Uterus (tissue), 4 donors: Measurements from ENCODE around the gene TNFRSF11A. TPM values are rescaled to one million over a fixed set of nuclear protein-coding genes. Genes with fewer than 3 reads are reported as not detected.

ENCODE experiments used
- DNase-seq, 2 donors: peaks; one replicate each; pipeline ENCODE4 v3.0.0-alpha.2; 2019 to 2020
- H3K27ac ChIP-seq, 2 donors: fragments of 200-600 bp; sonication (generic); 1 replicate in 1 of 2; 2 replicates in 1 of 2; pipeline ENCODE4 v1.5.1; 2016 to 2018
- H3K27me3 ChIP-seq, 2 donors: fragments of 200-600 bp; sonication (generic); one replicate each; pipeline ENCODE4 v1.5.1; 2018 to 2019; ENCODE audit warnings: control low read depth in 1 of 2
- H3K36me3 ChIP-seq, 2 donors: fragments of 200-600 bp; sonication (generic); one replicate each; pipeline ENCODE4 v1.5.1; 2019; ENCODE audit warnings: control low read depth in 1 of 2
- H3K4me1 ChIP-seq, 2 donors: fragments of 200-600 bp; sonication (generic); one replicate each; pipeline ENCODE4 v1.5.1; 2018 to 2019; ENCODE audit warnings: control low read depth in 1 of 2
- H3K4me3 ChIP-seq, 2 donors: fragments of 200-600 bp; sonication (generic); 1 replicate in 1 of 2; 2 replicates in 1 of 2; pipeline ENCODE4 v1.5.1; 2018 to 2019; ENCODE audit warnings: mild to moderate bottlenecking in 1 of 2
- H3K9me3 ChIP-seq, 2 donors: fragments of 200-600 bp; sonication (generic); one replicate each; pipeline ENCODE4 v1.5.1; 2019; ENCODE audit warnings: control low read depth in 1 of 2
- CTCF ChIP-seq, 4 experiments: fragments of 200-600 bp in 2 of 4; fragments of 450-650 bp in 2 of 4; sonication (generic) in 2 of 4; IDR thresholded peaks; one replicate each; pipeline ENCODE4 v1.5.1; 2016 to 2019; ENCODE audit warnings: antibody characterized with exemption in 4 of 4, mild to moderate bottlenecking in 2 of 4, moderate library complexity in 1 of 4
- POLR2A ChIP-seq, 2 donors: fragments of 450-650 bp; IDR thresholded peaks; one replicate each; pipeline ENCODE4 v1.6.1; 2016; ENCODE audit warnings: antibody characterized with exemption in 2 of 2, mild to moderate bottlenecking in 1 of 2, moderate library complexity in 1 of 2
- intact Hi-C: fragments of 100-400 bp; cut with DNase I; formaldehyde crosslinking; loops from one replicate; pipeline ENCODE4 v1.15.1; 2023; ENCODE audit warnings: low total_unique reads
- total RNA-seq, 4 donors: library from RNA; depleted of rRNA in 3 of 4; stranded (reverse); fragments of >200 nt in 3 of 4; gene quantifications; one replicate each; pipeline versions ENCODE4 v1.1.0 to v1.2.4, GENCODE V29; 2014 to 2023
- donor health status: DM: yes; HTN: yes; CAD: no.

Gene TNFRSF11A
- total RNA-seq, 4 donors from 2014 or later: 0.26 to 7.4 (median 5.1) TPM

GRCh38 chr18:62394006-62394763, 69.1 kb downstream of the TNFRSF11A start:
- DNase-seq: no peak
- H3K4me1 ChIP-seq: no peaks in the 10 kb centered on the region
- H3K27ac ChIP-seq: no peak overlapping the region
- H3K36me3 ChIP-seq: no peaks in the 10 kb centered on the region
- no peak overlapping the region for H3K4me3 ChIP-seq
- no peaks in the 10 kb centered on the region for H3K27me3 ChIP-seq
- TF ChIP-seq POLR2A (IDR thresholded peaks at IDR 0.05) (no peak), CTCF (IDR thresholded peaks at IDR 0.05) (no peak)
- intact Hi-C loops: no loop called here
- H3K9me3 ChIP-seq: no peaks in the 10 kb centered on the region

GRCh38 chr18:62396381-62396780, 71.3 kb downstream of the TNFRSF11A start:
- Histone ChIP-seq H3K4me3 (no peak overlapping the region), H3K9me3 (no peaks in the 10 kb centered on the region), H3K36me3 (no peaks in the 10 kb centered on the region), H3K27me3 (no peaks in the 10 kb centered on the region), H3K4me1 (no peaks in the 10 kb centered on the region), H3K27ac (no peak overlapping the region)
- DNase-seq: no peak
- intact Hi-C loops: no loop called here
- TF ChIP-seq POLR2A (IDR thresholded peaks at IDR 0.05) (no peak), CTCF (IDR thresholded peaks at IDR 0.05) (no peak)

GRCh38 chr18:62396967-62397366, 71.9 kb downstream of the TNFRSF11A start:
- H3K4me1 ChIP-seq: no peaks in the 10 kb centered on the region
- no peaks in the 10 kb centered on the region for H3K36me3 ChIP-seq
- intact Hi-C loops: no loop called here
- no peak overlapping the region for H3K4me3 ChIP-seq
- TF ChIP-seq CTCF (IDR thresholded peaks at IDR 0.05): no peak
- no peak for TF ChIP-seq POLR2A (IDR thresholded peaks at IDR 0.05)
- H3K9me3 ChIP-seq: no peaks in the 10 kb centered on the region
- H3K27ac ChIP-seq: no peak overlapping the region
- DNase-seq: no peak
- H3K27me3 ChIP-seq: no peaks in the 10 kb centered on the region

GRCh38 chr18:62398291-62398690, 73.2 kb downstream of the TNFRSF11A start:
- Histone ChIP-seq H3K36me3 (no peaks in the 10 kb centered on the region), H3K27me3 (no peaks in the 10 kb centered on the region), H3K27ac (no peak overlapping the region), H3K9me3 (no peaks in the 10 kb centered on the region), H3K4me1 (no peaks in the 10 kb centered on the region), H3K4me3 (no peak overlapping the region)
- DNase-seq: no peak
- no peak for TF ChIP-seq CTCF (IDR thresholded peaks at IDR 0.05)
- TF ChIP-seq POLR2A (IDR thresholded peaks at IDR 0.05): no peak
- intact Hi-C loops: no loop called here

GRCh38 chr18:62399276-62399675, 74.2 kb downstream of the TNFRSF11A start:
- TF ChIP-seq CTCF (IDR thresholded peaks at IDR 0.05): no peak
- no peak for TF ChIP-seq POLR2A (IDR thresholded peaks at IDR 0.05)
- no peak overlapping the region for H3K27ac ChIP-seq
- no peaks in the 10 kb centered on the region for H3K4me1 ChIP-seq
- no peaks in the 10 kb centered on the region for H3K36me3 ChIP-seq
- DNase-seq: no peak
- no peaks in the 10 kb centered on the region for H3K9me3 ChIP-seq
- H3K4me3 ChIP-seq: no peak overlapping the region
- H3K27me3 ChIP-seq: no peaks in the 10 kb centered on the region
- intact Hi-C loops: no loop called here
